Left renal cortex interstitium (tissue), 4 donors: ENCODE results near the gene FGB. TPM values are rescaled to one million over a fixed set of nuclear protein-coding genes. Genes with fewer than 3 reads are reported as not detected.

Experiments
- DNase-seq, 4 donors: peaks; one replicate each; pipeline ENCODE4 v3.0.0-alpha.2; 2013; ENCODE audit warnings: low read depth in 4 of 4, low spot score in 2 of 4, missing footprints in 1 of 4
- polyA plus RNA-seq, 4 donors: library from polyadenylated mRNA; unstranded; fragments of 120-200 nt; gene quantifications; one replicate each; pipeline ENCODE4 v1.2.1, GENCODE V29; 2013; ENCODE audit not compliant: insufficient read length in 4 of 4

Gene FGB
- polyA plus RNA-seq, 4 donors = 5.9 to 204 (median 63.8) TPM

DNA sequence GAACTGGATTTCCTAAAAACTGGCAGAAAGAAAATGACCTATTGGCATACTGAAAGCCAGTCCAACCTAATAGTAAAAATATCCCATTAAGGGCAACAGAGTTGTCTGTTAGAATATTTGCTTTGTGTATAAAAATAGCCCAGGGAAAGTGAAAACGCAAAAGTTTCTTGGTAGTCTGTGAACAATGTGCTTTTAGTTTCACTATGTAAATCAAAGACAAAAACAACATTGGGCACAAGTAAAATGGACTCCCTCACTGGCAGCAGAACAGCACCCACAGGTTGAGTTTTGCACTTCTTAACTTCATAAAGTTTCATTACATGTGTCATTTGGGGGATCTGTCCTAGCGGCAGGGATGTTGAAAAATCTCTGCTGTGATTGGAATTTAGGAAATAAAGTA is 53.9 kb downstream of the FGB start:
- DNase-seq = no peak

DNA sequence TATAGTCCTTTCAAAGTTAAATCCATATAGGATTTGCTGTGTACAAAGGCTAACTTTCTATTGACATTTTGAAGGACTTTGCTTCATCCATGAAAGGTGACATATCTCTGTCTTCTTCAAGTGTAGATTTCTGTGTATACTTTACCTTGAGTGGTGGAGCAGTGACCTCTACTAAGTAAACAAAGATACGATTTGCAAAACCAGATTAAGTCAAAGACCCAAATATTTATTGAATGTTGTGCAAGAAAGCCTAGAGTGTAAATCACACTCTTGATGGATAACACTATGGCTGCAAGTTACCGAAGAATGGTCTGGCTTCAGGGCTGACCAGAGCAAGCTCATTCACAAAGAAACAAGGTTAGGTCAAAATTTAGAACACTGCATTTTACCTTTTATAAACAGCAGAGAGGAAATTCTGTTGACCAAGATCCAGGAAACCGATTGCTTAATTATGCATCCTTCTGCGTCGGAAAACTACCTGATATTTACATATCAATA is 55.1 kb downstream of the FGB start:
- DNase-seq = no peak

DNA sequence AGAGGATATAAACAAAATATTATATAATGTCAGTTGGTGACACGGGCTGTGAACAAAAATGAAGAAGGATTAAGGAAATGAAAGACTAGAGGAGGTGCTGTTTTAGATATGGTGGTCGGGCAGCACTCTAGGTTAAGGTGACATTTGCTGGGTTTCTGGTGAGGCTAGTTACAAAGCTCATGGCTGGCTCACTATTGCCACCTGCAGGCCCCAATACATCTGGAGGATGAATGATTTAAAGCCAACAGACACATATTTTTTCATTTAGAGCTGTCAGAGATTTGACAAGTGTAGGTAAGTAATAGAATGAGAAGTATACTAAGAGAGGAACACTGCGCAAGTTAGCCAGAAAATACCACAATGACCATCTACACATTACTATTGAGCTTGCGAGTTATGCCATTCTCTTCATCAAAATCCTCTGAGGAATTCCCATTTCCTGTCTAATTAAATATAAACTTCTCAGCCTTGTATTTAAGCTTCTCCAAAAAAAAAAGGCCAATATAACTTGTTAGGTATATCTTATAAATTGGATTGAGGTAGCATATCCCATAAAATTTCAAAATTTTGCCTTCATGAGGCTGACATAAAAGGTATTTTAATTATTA is 56.0 kb downstream of the FGB start:
- peak in 1 of 4 donors; percentile 38 for DNase-seq

DNA sequence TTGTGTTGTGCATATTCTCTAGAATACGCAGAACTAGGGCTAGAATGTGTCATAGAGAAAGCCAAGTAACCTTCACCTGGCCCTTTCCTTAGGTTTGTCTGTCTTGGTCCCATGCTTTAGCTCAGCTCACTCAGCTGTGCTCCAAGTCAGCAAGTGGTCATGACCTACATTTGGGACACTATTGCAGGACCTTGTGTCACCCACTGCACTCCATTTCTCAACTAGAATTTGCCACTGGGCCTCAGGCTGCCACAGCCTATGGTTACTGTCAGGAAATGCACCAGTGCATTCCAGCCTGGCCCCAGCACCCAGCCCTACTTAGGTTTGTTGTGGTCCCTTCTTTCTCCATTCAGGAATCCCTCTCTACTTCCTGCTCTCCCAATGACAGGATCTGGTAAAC is 57.3 kb downstream of the FGB start:
- DNase-seq = no peak

Other genes with a start within 250 kb of the FGB start
- gene DCHS2, start 71.2 kb upstream of the FGB start, polyA plus RNA-seq = 10 to 100 TPM in 1 of 4 donors, 1 to 10 TPM in 3; 5.7 to 11.3 (median 6.7) TPM
- gene PLRG1, start 12.6 kb upstream of the FGB start, polyA plus RNA-seq = 100 to 1,000 TPM in 3 of 4 donors, 10 to 100 TPM in 1; 99.5 to 124 (median 113) TPM
- 10 to 100 TPM in 1 of 4 donors, under 1 TPM in 2, not detected in 1; 0.06 to 39.6 (median 0.33) TPM for gene FGA, start 27.7 kb downstream of the FGB start, polyA plus RNA-seq
- 10 to 100 TPM in 1 of 4 donors, not detected in 3; 41.2 TPM for gene FGG, start 49.6 kb downstream of the FGB start, polyA plus RNA-seq
- 1 to 10 TPM in 1 of 4 donors, under 1 TPM in 3; 0.49 to 1.1 (median 0.75) TPM for gene LRAT, start 181.0 kb downstream of the FGB start, polyA plus RNA-seq
- gene RBM46, start 218.3 kb downstream of the FGB start, polyA plus RNA-seq = under 1 TPM; 0.04 to 0.07 (median 0.06) TPM